ENCODE measurements around the gene DVL2. TPM values are rescaled to one million over a fixed set of nuclear protein-coding genes. Genes with fewer than 3 reads are reported as not detected.

The DVL2 gene
- total and polyA plus RNA-seq, 9 donors, result 8.2 to 80.6 (median 55.8) TPM

GRCh38 chr17:7261379-7262191 lies 27.3 kb upstream of the DVL2 start:
- Histone ChIP-seq H3K4me3 (peak overlapping the region; percentile 33), H3K27me3 (peaks cover 7% of the 10 kb centered on the region), H3K4me1 (ENCODE audit: insufficient read depth) (peaks cover 11% of the 10 kb centered on the region), H3K9me3 (no peaks in the 10 kb centered on the region), H3K27ac (no peak overlapping the region), H3K36me3 (no peaks in the 10 kb centered on the region)
- WGBS, 3 donors, result 5 to 7% (median 7%) methylated on average over 40 to 71 of the region's 71 CpGs
- intact Hi-C loops (cut with DNase I), result no loop called here
- no peak for TF ChIP-seq CTCF (IDR thresholded peaks at IDR 0.05)
- no peak for TF ChIP-seq POLR2A (IDR thresholded peaks at IDR 0.05)
- TF ChIP-seq EP300 (IDR thresholded peaks at IDR 0.05), result no peak
- no peak for DNase-seq

DNA sequence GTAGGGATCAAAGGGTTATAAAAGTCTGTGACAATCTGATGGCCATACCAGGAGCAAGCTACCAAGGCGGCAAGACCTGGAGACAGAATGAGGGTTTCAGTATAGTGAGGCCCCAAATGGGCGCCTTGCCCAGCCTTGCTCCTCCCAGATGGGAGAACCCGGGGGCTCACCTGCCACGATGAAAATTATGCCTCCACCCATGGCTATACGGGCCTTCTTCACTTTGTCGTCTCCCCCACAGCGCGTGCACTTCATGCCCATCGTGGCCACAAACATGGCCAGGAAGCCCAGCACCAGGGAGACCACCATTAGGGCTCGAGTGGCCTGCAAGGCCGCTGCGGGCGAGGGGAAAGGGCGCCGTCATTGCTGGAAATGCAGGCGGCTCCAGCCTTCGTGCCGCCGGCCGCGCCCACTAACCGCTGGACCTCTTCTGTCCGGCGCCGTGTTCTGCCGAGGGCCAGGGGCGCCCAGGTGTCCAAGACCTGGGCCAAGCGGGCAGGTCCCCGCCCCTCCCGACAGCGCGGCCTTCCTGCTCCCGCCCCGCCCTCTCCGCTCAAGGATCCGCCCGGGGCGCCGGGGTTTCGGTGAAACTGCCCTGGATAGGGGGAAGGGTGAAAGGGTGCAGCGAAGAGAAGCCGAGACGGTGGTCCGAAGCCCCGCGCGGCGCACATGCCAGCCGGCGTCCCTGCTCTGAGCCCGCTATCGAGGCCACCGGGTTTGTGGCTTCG lies 26.5 kb upstream of the DVL2 start:
- no peak for TF ChIP-seq EP300 (IDR thresholded peaks at IDR 0.05)
- TF ChIP-seq CTCF (IDR thresholded peaks at IDR 0.05), result no peak
- TF ChIP-seq POLR2A (IDR thresholded peaks at IDR 0.05), result no peak

DNA sequence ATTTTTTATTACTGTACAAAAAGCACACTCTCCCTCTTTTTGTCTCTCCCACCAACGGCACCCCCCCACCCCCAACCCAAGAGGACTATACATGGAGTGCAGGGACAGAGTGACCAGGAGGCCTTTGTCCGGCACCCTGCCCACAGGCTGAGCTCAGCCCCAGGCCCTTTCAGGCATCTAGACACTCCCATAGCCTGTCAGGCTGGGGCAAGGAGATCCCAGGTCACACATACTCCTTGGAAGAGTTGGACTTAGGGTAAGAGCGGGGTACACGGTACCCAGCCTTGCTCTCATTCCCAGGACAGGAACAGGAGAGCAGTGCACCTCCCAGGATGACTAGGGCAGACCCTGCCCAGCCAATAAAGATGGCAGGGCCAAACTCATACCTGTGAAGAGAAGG lies 25.8 kb upstream of the DVL2 start:
- intact Hi-C loops (cut with DNase I), result no loop called here
- Histone ChIP-seq H3K36me3 (no peaks in the 10 kb centered on the region), H3K27me3 (peaks cover 7% of the 10 kb centered on the region), H3K4me3 (no peak overlapping the region), H3K27ac (no peak overlapping the region), H3K4me1 (ENCODE audit: insufficient read depth) (peaks cover 11% of the 10 kb centered on the region), H3K9me3 (no peaks in the 10 kb centered on the region)
- WGBS, 3 donors, result 73 to 88% (median 80%) methylated on average over 4 of the region's 4 CpGs
- TF ChIP-seq POLR2A (IDR thresholded peaks at IDR 0.05), result no peak
- no peak for TF ChIP-seq CTCF (IDR thresholded peaks at IDR 0.05)
- TF ChIP-seq EP300 (IDR thresholded peaks at IDR 0.05), result no peak
- no peak for DNase-seq

More for the DNA sequence above, 26.5 kb upstream of the DVL2 start:
- Histone ChIP-seq H3K27me3 (peaks cover 7% of the 10 kb centered on the region), H3K36me3 (no peaks in the 10 kb centered on the region), H3K4me1 (ENCODE audit: insufficient read depth) (peaks cover 11% of the 10 kb centered on the region), H3K27ac (no peak overlapping the region), H3K4me3 (peak overlapping the region; percentile 33), H3K9me3 (no peaks in the 10 kb centered on the region)
- DNase-seq, result peak in 1 of 5 donors; percentile 29
- intact Hi-C loops (cut with DNase I), result no loop called here
- 4 to 5% (median 5%) methylated on average over 37 to 54 of the region's 54 CpGs for WGBS, 3 donors

DNA sequence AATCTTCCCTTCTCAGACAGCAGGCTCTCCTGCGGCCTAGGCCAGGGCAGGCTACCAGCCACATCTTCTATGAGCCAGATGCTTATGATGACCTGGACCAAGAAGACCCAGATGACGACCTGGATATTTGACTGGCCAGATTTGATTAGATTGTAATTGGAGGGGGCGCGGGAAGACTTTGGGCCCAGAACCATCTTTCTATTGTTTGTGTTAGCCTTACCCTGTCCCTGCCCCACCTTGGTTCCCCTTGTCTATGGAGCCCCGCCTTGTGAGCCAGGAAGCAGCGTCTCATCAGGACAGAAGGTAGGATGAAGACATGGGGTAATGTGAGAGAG lies 25.2 kb upstream of the DVL2 start:
- H3K27ac ChIP-seq, result no peak overlapping the region
- 90 to 95% (median 93%) methylated on average over 6 of the region's 6 CpGs for WGBS, 3 donors
- no peak overlapping the region for H3K4me3 ChIP-seq
- peaks cover 7% of the 10 kb centered on the region for H3K27me3 ChIP-seq
- no peak for DNase-seq
- no peaks in the 10 kb centered on the region for H3K9me3 ChIP-seq
- intact Hi-C loops (cut with DNase I), result no loop called here
- H3K36me3 ChIP-seq, result no peaks in the 10 kb centered on the region
- TF ChIP-seq EP300 (IDR thresholded peaks at IDR 0.05) (no peak), CTCF (IDR thresholded peaks at IDR 0.05) (no peak)
- H3K4me1 ChIP-seq (ENCODE audit: insufficient read depth), result peaks cover 11% of the 10 kb centered on the region

All from ovary (tissue), 9 donors.